Measurements from ENCODE around the gene KANSL1. TPM values are rescaled to one million over a fixed set of nuclear protein-coding genes. Genes with fewer than 3 reads are reported as not detected.
A peak's percentile ranks its signal among the peaks of the same experiment; 100 is the strongest.

KANSL1 gene
- total RNA-seq, 1 experiment from 2014 or later, result 72.7 TPM

- TF ChIP-seq ATF3 (CRISPR knock-in tag; conservative IDR thresholded peaks at IDR 0.05), result no peak
- no peak for TF ChIP-seq ZNF263 (CRISPR knock-in tag; IDR thresholded peaks at IDR 0.05; ENCODE audit: low read depth)
- no peak for TF ChIP-seq CDX4 (CRISPR knock-in tag; IDR thresholded peaks at IDR 0.05; ENCODE audit: borderline replicate concordance)
- no peak for TF ChIP-seq ZNF232 (CRISPR knock-in tag; IDR thresholded peaks at IDR 0.05)
- TF ChIP-seq ESRRA (CRISPR knock-in tag; IDR thresholded peaks at IDR 0.05; ENCODE audit: borderline replicate concordance), result no peak
- TF ChIP-seq RORB (CRISPR knock-in tag; IDR thresholded peaks at IDR 0.05), result no peak
- TF ChIP-seq MLX (CRISPR knock-in tag; IDR thresholded peaks at IDR 0.05), result no peak
- no peak for TF ChIP-seq ZNF423 (CRISPR knock-in tag; IDR thresholded peaks at IDR 0.05)
Observed at GRCh38 chr17:46028374-46028773, 164.9 kb downstream of the KANSL1 start (continued).

- H3K4me1 Mint-ChIP-seq, result peaks cover 28% of the 10 kb centered on the region
- ChIA-PET CTCF (interaction anchor here (0.6 to 2.0 kb wide), 3 partner anchors 17 to 898 kb away, joined by 4 to 9 read pairs (median 4); no protein-coding TSS in a partner anchor), POLR2A (no interaction called here)
- ATAC-seq (no peak), DNase-seq (ENCODE audit: low spot score) (no peak)
- peaks cover 38% of the 10 kb centered on the region for H3K36me3 Mint-ChIP-seq
- H3K27ac Mint-ChIP-seq, result peak overlapping the region; percentile 82
- no peaks in the 10 kb centered on the region for H3K9me3 Mint-ChIP-seq
- TF ChIP-seq PREB (CRISPR knock-in tag; IDR thresholded peaks at IDR 0.05; ENCODE audit: borderline replicate concordance) (no peak), IRF1 (CRISPR knock-in tag; IDR thresholded peaks at IDR 0.05) (no peak), FOXJ3 (CRISPR knock-in tag; IDR thresholded peaks at IDR 0.05; ENCODE audit: borderline replicate concordance) (no peak), ZNF423 (CRISPR knock-in tag; IDR thresholded peaks at IDR 0.05) (no peak), MXD4 (CRISPR knock-in tag; IDR thresholded peaks at IDR 0.05; ENCODE audit: borderline replicate concordance) (no peak), ZNF396 (CRISPR knock-in tag; IDR thresholded peaks at IDR 0.05; ENCODE audit: borderline replicate concordance) (no peak), NFATC4 (CRISPR knock-in tag; IDR thresholded peaks at IDR 0.05) (no peak), CDX4 (CRISPR knock-in tag; IDR thresholded peaks at IDR 0.05; ENCODE audit: borderline replicate concordance) (no peak), GTF2I (CRISPR knock-in tag; conservative IDR thresholded peaks at IDR 0.05) (no peak), JAZF1 (CRISPR knock-in tag; IDR thresholded peaks at IDR 0.05) (no peak), ZNF512 (CRISPR knock-in tag; IDR thresholded peaks at IDR 0.05; ENCODE audit: borderline replicate concordance) (no peak)
- H3K4me3 Mint-ChIP-seq, result no peak overlapping the region
- H3K27me3 Mint-ChIP-seq (ENCODE audit: low read depth), result no peaks in the 10 kb centered on the region
Observed at GRCh38 chr17:46027976-46028325, 165.3 kb downstream of the KANSL1 start.

Measured in WTC11 (cell line).